Stimulated activated CD8-positive, alpha-beta memory T cell treated with anti-CD3 and anti-CD28 coated beads, Interleukin-12 subunit alpha, Interleukin-12 subunit beta, amount 100 ng/mL, for 4 hours (primary cell): ENCODE results near the gene TRIML2.
"Not testable (repeated sequence)": the region's sequence is repeated elsewhere in the genome, so short reads cannot be mapped to it uniquely, and the experiment has no call there.

Source experiments
- DNase-seq: peaks from one replicate; pipeline ENCODE4 v3.0.0-alpha.2; 2020; ENCODE audit warnings: low read depth

TRIML2 gene

DNA sequence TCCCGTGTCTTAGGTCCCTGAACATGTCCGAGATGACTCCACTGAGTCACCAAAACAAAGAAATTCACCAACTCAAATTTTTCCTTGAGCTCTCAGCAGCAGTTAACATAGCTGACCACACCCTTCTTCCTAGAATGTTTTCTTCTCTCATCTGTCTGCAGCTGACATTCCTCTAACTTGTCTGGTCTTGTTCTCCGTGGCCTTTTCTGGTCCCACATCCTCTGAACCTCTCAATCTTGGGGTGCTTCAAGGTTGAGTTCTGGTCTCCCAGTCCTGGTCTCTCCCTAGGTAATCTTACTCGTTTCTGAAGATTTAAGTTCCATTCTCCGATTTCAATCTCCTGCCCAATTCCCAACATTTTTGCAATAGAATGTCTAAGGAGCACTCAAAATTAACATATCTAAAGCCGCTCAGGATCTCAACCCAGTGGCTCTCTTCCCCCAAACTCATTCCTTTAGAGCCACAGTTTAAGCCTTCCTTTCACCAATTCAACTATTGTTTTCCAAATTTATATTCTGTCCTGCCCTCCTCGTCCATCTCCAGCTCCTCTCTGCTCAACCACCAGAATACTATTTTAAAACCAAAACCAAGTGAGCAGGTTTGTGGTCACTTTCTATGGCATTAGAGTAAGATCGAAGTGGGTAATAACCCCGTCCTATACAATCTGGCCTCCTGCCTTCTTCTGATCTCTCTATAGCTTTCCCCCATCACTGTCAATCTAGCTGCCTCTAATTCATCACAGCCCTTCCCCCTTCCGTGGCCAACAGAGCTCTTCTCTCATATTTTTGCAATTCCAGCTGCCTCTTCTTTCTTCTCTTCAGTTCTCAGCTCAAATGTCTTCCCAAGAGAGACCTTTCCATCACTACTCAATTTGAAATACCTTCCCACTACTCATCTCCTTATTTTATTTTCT is 1.2 kb downstream of the TRIML2 start:
- no peak for DNase-seq

- no peak for DNase-seq
These were observed 2.9 kb downstream of the TRIML2 start for GRCh38 chr4:188106454-188106853.

DNA sequence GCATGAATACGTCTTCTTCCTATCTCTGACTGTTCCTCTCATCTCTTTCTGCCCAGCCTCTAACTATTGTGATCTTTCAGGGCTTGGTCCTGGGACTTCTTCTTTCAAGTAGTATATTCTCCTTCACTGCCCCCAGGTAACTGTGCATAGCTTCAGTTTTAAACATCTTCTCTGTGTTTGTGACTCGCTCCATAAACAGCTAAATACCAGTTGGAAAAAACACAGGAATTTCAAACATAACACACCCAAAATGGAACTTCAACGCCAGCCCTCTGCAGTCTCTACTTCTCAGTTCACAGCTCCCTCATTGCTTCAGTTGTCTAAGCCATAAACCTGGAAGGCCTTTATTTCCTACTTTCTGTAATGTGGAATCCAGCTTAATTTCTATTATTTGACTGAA is 16.6 kb downstream of the TRIML2 start:
- no peak for DNase-seq

- DNase-seq, result no peak
These were observed 22.5 kb downstream of the TRIML2 start for GRCh38 chr4:188086858-188087257.

DNA sequence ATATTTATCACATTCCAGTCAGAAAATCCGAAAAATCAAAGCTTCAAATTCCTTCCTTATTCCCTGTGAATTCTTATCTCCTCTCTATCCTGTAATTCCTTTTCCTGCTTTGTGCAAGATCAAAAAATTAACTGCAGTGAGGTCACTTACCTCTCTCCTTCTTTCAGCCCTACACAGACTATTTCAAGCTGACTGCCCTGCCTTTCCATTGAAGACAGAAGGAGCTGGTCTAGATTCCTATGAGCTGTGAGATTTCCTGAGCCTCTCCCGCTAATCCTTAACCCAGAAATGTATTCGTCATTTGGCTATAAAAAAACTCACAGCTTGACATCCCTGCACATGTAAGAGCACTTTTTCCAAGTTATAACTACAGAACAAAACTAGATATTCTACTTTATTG is 26.6 kb downstream of the TRIML2 start:
- no peak for DNase-seq

GRCh38 chr4:188078116-188078515 is 31.3 kb downstream of the TRIML2 start:
- no peak for DNase-seq

GRCh38 chr4:188076169-188076568 is 33.2 kb downstream of the TRIML2 start:
- no peak for DNase-seq

DNA sequence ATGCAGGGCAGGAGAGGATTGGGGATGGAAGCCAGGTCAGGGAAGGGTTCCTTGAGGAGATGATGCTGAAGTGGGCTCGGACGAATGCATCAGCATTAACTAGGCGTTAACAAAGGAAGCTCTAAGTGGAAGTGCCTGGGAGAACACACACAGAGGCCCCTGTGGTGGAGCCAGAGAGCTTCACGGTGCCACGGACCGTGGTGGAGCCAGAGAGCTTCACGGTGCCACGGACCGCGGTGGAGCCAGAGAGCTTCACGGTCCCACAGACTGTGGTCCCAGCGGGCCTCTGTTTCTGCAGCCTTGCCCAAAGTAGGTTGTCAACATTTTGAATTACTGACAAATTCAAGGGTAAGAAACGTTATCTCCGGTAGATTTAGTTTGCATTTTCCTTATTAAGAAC is 48.3 kb downstream of the TRIML2 start:
- no peak for DNase-seq

DNA sequence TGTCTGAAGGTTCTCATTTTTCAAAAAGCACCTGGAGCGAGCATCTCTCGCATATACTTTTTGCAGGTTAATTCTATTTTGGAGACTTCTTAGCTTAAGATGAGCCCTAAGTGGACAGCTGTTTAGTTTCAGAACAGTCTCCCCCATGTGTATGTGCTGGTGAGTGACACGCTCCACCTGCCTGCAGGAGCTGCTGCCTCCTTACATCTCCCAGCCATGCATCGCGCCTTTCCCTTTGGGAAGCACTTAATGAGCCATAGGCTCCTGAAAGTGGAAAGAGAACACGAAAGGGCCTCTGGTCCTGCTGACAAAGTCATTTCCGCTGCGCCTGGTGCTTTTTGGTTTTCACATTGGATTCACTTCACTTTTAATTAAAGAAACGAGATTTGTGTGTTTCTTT is 56.1 kb downstream of the TRIML2 start:
- DNase-seq, result no peak

DNA sequence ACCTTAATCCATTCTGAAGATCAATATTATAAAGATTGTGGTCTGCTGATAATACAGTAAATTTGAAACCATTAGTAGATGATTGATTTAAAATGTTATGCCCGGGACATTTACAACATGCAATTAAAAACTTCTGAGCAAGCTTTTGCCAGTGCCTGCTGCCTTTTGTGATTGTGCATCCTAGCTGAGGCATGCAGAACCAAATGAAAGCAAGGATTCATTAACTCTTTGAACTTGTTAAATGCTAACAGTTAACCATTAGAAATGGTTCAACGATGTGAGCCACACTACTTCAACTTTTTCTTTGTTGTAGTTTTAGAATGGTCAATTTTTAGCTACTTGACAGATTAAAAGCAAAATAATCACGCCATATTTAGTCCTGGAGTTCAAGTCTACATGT is 62.7 kb downstream of the TRIML2 start:
- no peak for DNase-seq

GRCh38 chr4:188045461-188045860 is 63.9 kb downstream of the TRIML2 start:
- not testable (repeated sequence) for DNase-seq

- no peak for DNase-seq
These were observed 66.2 kb downstream of the TRIML2 start for GRCh38 chr4:188043154-188043553.

GRCh38 chr4:188042191-188042590 is 67.2 kb downstream of the TRIML2 start:
- DNase-seq, result no peak

DNA sequence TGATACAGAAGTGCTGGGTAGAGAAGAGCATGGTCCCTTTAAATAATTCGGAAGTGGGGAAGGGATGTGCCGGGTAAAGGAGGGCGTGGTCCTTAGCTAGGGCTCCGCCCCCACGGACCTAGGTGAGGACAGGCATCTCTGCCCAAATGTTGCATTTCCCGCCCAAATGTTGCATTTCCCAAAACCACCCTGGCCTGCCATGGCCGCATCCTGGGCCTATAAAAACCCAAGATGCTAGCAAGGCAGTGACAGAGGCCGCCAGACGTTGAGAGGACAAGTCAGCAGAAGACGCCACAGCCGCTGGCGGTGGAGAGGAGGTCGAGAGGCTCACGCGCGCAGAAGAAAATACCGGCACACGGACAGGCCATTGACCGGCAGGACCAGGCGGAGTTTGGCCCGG is 67.7 kb downstream of the TRIML2 start:
- no peak for DNase-seq
